WTC11 (cell line): ENCODE measurements around the gene GEMIN2. TPM values are rescaled to one million over a fixed set of nuclear protein-coding genes. Genes with fewer than 3 reads are reported as not detected.
A peak's percentile ranks its signal among the peaks of the same experiment; 100 is the strongest.

Experiments
- AR ChIP-seq: fragments of 250-450 bp; sonication (Bioruptor Pico); IDR thresholded peaks from 2 replicates; pipeline ENCODE4 v1.9.0; 2021; ENCODE audit warnings: mild to moderate bottlenecking
- ATF2 ChIP-seq: sonication (generic); formaldehyde crosslinking; IDR thresholded peaks from 2 replicates; pipeline ENCODE4 v1.8.1; 2022; ENCODE audit warnings: low read depth, missing genetic modification reagents, borderline replicate concordance
- EMX1 ChIP-seq: fragments of 250-450 bp; sonication (Bioruptor Pico); IDR thresholded peaks from 2 replicates; pipeline ENCODE4 v1.8.0; 2021; ENCODE audit warnings: mild to moderate bottlenecking
- ETV6 ChIP-seq: sonication (generic); formaldehyde crosslinking; IDR thresholded peaks from 2 replicates; pipeline ENCODE4 v1.8.1; 2022; ENCODE audit warnings: mild to moderate bottlenecking, missing genetic modification reagents
- FOXK1 ChIP-seq: sonication (generic); formaldehyde crosslinking; IDR thresholded peaks from 2 replicates; pipeline ENCODE4 v1.8.0; 2022; ENCODE audit warnings: mild to moderate bottlenecking, moderate library complexity, missing genetic modification reagents
- FOXP4 ChIP-seq: sonication (generic); formaldehyde crosslinking; IDR thresholded peaks from 2 replicates; pipeline ENCODE4 v1.8.0; 2022; ENCODE audit warnings: mild to moderate bottlenecking, missing genetic modification reagents
- HMGXB4 ChIP-seq: sonication (generic); formaldehyde crosslinking; IDR thresholded peaks from 2 replicates; pipeline ENCODE4 v1.8.1; 2023; ENCODE audit warnings: mild to moderate bottlenecking, moderate library complexity, missing genetic modification reagents
- IRF2 ChIP-seq: sonication (generic); formaldehyde crosslinking; IDR thresholded peaks from 2 replicates; pipeline ENCODE4 v1.8.0; 2022; ENCODE audit warnings: low read depth, missing genetic modification reagents, borderline replicate concordance
- JUN ChIP-seq: sonication (generic); formaldehyde crosslinking; IDR thresholded peaks from 2 replicates; pipeline ENCODE4 v1.8.0; 2023; ENCODE audit warnings: mild to moderate bottlenecking, missing genetic modification reagents
- KAT7 ChIP-seq: sonication (generic); formaldehyde crosslinking; IDR thresholded peaks from 2 replicates; pipeline ENCODE4 v1.8.1; 2023; ENCODE audit warnings: missing genetic modification reagents, mild to moderate bottlenecking, borderline replicate concordance
- RELA ChIP-seq: sonication (generic); formaldehyde crosslinking; IDR thresholded peaks from 2 replicates; pipeline ENCODE4 v1.8.1; 2022; ENCODE audit warnings: missing genetic modification reagents, mild to moderate bottlenecking, borderline replicate concordance
- SOX15 ChIP-seq: fragments of 250-450 bp; sonication (Bioruptor Pico); IDR thresholded peaks from 2 replicates; pipeline ENCODE4 v1.9.0; 2021; ENCODE audit warnings: mild to moderate bottlenecking
- STAT6 ChIP-seq: sonication (generic); formaldehyde crosslinking; conservative IDR thresholded peaks from 2 replicates; pipeline ENCODE4 v1.8.1; 2023; ENCODE audit warnings: mild to moderate bottlenecking, low read depth, missing genetic modification reagents, moderate library complexity
- TP53 ChIP-seq: sonication (generic); formaldehyde crosslinking; IDR thresholded peaks from 2 replicates; pipeline ENCODE4 v1.8.1; 2023; ENCODE audit warnings: mild to moderate bottlenecking, missing genetic modification reagents
- ZBTB21 ChIP-seq: sonication (generic); formaldehyde crosslinking; IDR thresholded peaks from 2 replicates; pipeline ENCODE4 v1.8.1; 2023; ENCODE audit warnings: mild to moderate bottlenecking, missing genetic modification reagents, borderline replicate concordance
- ZBTB43 ChIP-seq: sonication (generic); formaldehyde crosslinking; IDR thresholded peaks from 2 replicates; pipeline ENCODE4 v1.8.1; 2023; ENCODE audit warnings: mild to moderate bottlenecking, missing genetic modification reagents
- ZNF121 ChIP-seq: sonication (generic); formaldehyde crosslinking; IDR thresholded peaks from 2 replicates; pipeline ENCODE4 v1.8.0; 2023; ENCODE audit warnings: missing genetic modification reagents
- ZNF138 ChIP-seq: sonication (generic); formaldehyde crosslinking; conservative IDR thresholded peaks from 2 replicates; pipeline ENCODE4 v1.8.1; 2022; ENCODE audit warnings: mild to moderate bottlenecking, moderate library complexity, missing genetic modification reagents
- ZNF263 ChIP-seq: sonication (generic); formaldehyde crosslinking; IDR thresholded peaks from 2 replicates; pipeline ENCODE4 v1.8.1; 2022; ENCODE audit warnings: low read depth, mild to moderate bottlenecking, moderate library complexity, missing genetic modification reagents
- ZNF317 ChIP-seq: sonication (generic); formaldehyde crosslinking; IDR thresholded peaks from 2 replicates; pipeline ENCODE4 v1.8.1; 2023; ENCODE audit warnings: low read depth, mild to moderate bottlenecking, moderate library complexity, missing genetic modification reagents, borderline replicate concordance
- ZNF416 ChIP-seq: fragments of 250-450 bp; sonication (Bioruptor Pico); IDR thresholded peaks from 2 replicates; pipeline ENCODE4 v1.9.0; 2021; ENCODE audit warnings: mild to moderate bottlenecking, inconsistent platforms
- ZNF423 ChIP-seq: fragments of 250-450 bp; sonication (Bioruptor Pico); IDR thresholded peaks from 2 replicates; pipeline ENCODE4 v2.1.2; 2022; ENCODE audit warnings: mild to moderate bottlenecking, moderate library complexity
- total RNA-seq: library from RNA; stranded (reverse); gene quantifications from 3 replicates; pipeline ENCODE4 v1.2.3, GENCODE V29; 2021
- TF ChIP-seq, protein P1 (sequence below): sonication (generic); formaldehyde crosslinking; IDR thresholded peaks from 2 replicates; pipeline ENCODE4 v1.8.0; 2022; ENCODE audit warnings: mild to moderate bottlenecking, missing genetic modification reagents

The GEMIN2 gene
- total RNA-seq, 1 experiment from 2014 or later, result 27.1 TPM

DNA sequence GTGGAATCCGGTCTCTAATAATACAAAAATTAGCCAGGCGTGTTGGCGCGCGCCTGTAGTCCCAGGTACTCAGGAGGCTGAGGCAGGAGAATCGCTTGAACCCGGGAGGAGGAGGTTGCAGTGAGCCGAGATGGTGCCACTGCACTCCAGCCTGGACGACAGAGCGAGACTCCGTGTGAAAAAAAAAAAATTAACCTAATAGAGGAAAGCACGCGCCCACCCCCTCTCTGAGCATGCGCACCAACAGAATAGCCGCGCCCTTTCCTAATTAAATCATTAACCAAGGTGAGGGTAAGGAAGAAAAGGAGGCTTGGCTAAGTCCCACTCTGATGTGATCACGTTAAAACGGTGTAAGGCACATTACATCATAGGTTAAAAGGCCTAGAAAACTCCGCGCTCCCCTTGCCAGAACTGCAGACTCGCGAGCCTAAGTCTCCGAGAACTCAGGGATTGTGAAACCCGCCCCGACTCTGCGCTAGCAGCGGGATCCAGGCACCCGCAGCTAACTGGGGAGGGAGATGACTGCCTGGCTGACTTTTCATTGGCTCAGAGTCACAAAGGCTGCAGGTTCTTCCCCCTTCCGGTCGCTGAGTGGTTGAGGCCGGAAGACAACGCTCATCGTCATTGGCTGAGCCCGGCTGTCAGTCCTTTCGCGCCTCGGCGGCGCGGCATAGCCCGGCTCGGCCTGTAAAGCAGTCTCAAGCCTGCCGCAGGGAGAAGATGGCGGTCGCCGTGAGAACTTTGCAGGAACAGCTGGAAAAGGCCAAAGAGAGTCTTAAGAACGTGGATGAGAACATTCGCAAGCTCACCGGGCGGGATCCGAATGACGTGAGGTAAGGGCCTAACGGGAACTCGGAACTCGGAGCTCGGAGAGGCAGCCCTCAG is 60.7 kb downstream of the GEMIN2 start, which contains the start of gene PNN (continued):
- TF ChIP-seq HMGXB4 (CRISPR knock-in tag) (0 out of 2 replicates have a peak, but pooled peaks have one; percentile 31), ZNF416 (no peak), ZNF121 (CRISPR knock-in tag) (no peak), AR (CRISPR knock-in tag) (no peak), ZNF317 (CRISPR knock-in tag) (no peak), RELA (CRISPR knock-in tag) (no peak; the same call in 1 of the 2 replicates), STAT6 (CRISPR knock-in tag) (no peak), EMX1 (no peak), FOXP4 (CRISPR knock-in tag) (peak; percentile 17; the same call in 1 of the 2 replicates), ZBTB43 (0 out of 2 replicates have a peak, but pooled peaks have one; percentile 4), ZNF423 (CRISPR knock-in tag) (no peak), JUN (CRISPR knock-in tag) (no peak), ATF2 (CRISPR knock-in tag) (no peak), IRF2 (CRISPR knock-in tag) (no peak), ZNF138 (CRISPR knock-in tag) (no peak), KAT7 (CRISPR knock-in tag) (no peak), SOX15 (CRISPR knock-in tag) (no peak), FOXK1 (CRISPR knock-in tag) (0 out of 2 replicates have a peak, but pooled peaks have one; percentile 11), ZNF263 (CRISPR knock-in tag) (no peak), ETV6 (CRISPR knock-in tag) (peak; percentile 58; the same call in 1 of the 2 replicates), TP53 (CRISPR knock-in tag) (0 out of 2 replicates have a peak, but pooled peaks have one; percentile 43), ZBTB21 (CRISPR knock-in tag) (peak; percentile 10)
- TF ChIP-seq, protein P1, sequence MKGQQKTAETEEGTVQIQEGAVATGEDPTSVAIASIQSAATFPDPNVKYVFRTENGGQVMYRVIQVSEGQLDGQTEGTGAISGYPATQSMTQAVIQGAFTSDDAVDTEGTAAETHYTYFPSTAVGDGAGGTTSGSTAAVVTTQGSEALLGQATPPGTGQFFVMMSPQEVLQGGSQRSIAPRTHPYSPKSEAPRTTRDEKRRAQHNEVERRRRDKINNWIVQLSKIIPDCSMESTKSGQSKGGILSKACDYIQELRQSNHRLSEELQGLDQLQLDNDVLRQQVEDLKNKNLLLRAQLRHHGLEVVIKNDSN, result no peak
